NCI-H69 (cell line): ENCODE results near the gene TRAPPC3L.

Experiments used
- DNase-seq: peaks from one replicate; lab custom pipeline; 2025; lab: John Stamatoyannopoulos, UW

Gene TRAPPC3L

GRCh38 chr6:116557893-116558292 is 12.4 kb upstream of the TRAPPC3L start:
- DNase-seq, result peak; percentile 66

- no peak for DNase-seq
Observed at GRCh38 chr6:116556814-116557415, 11.4 kb upstream of the TRAPPC3L start.

- DNase-seq, result no peak
Observed at GRCh38 chr6:116556065-116556464, 10.6 kb upstream of the TRAPPC3L start.

GRCh38 chr6:116553451-116553850 is 8.0 kb upstream of the TRAPPC3L start, which contains the start of gene CALHM4:
Gene CALHM4, plus strand, starts transcription at chr6:116553751. Its CDS starts 43 bp downstream, at chr6:116553794.
- DNase-seq, result no peak

- DNase-seq, result no peak
Observed at GRCh38 chr6:116550796-116551195, 5.3 kb upstream of the TRAPPC3L start.

- no peak for DNase-seq
Observed at GRCh38 chr6:116547358-116547757, 1.9 kb upstream of the TRAPPC3L start.

GRCh38 chr6:116543149-116543548 is 2.3 kb downstream of the TRAPPC3L start:
- DNase-seq, result peak; percentile 73

GRCh38 chr6:116542426-116542825 is 3.1 kb downstream of the TRAPPC3L start:
- DNase-seq, result peak; percentile 66

GRCh38 chr6:116536216-116536621 is 9.3 kb downstream of the TRAPPC3L start:
- peak; percentile 76 for DNase-seq

- peak; percentile 9 for DNase-seq
Observed at GRCh38 chr6:116535109-116535508, 10.4 kb downstream of the TRAPPC3L start.

GRCh38 chr6:116533233-116533957 is 12.1 kb downstream of the TRAPPC3L start:
- peak; percentile 72 for DNase-seq

- peak; percentile 80 for DNase-seq
Observed at GRCh38 chr6:116531675-116532570, 13.6 kb downstream of the TRAPPC3L start.

GRCh38 chr6:116530436-116530835 is 15.0 kb downstream of the TRAPPC3L start:
- DNase-seq, result peak; percentile 89

GRCh38 chr6:116529466-116530290 is 15.8 kb downstream of the TRAPPC3L start:
- peak; percentile 29 for DNase-seq

- DNase-seq, result no peak
Observed at GRCh38 chr6:116528780-116529179, 16.7 kb downstream of the TRAPPC3L start.

GRCh38 chr6:116528133-116528532 is 17.4 kb downstream of the TRAPPC3L start:
- peak; percentile 21 for DNase-seq

GRCh38 chr6:116524236-116524635 is 21.2 kb downstream of the TRAPPC3L start:
- DNase-seq, result no peak

GRCh38 chr6:116522896-116523295 is 22.6 kb downstream of the TRAPPC3L start:
- no peak for DNase-seq

GRCh38 chr6:116518621-116519368 is 26.7 kb downstream of the TRAPPC3L start:
- no peak for DNase-seq

GRCh38 chr6:116515141-116515540 is 30.3 kb downstream of the TRAPPC3L start:
- no peak for DNase-seq

- no peak for DNase-seq
Observed at GRCh38 chr6:116514111-116514510, 31.4 kb downstream of the TRAPPC3L start.
